K562 (cell line): ENCODE data around the gene TM4SF20. TPM values are rescaled to one million over a fixed set of nuclear protein-coding genes. Genes with fewer than 3 reads are reported as not detected.

Experiments used
- ATAC-seq: fragments of 200-7000 bp; cut with Tn5 transposase; 3 replicates; pipeline ENCODE4 v1.9.1; 2020; ENCODE audit warnings: moderate library complexity
- BruUV-seq: library from RNA; stranded (reverse); fragments of 400-500 nt; replicated peaks from 2 replicates; lab custom pipeline; 2021; lab: Mats Ljungman, UMichigan
- CTCF ChIA-PET: fragments of 300-600 bp; formaldehyde crosslinking; extraction: SDS; loops from one replicate; lab custom pipeline; 2021; ENCODE audit warnings: low intra/inter-chr PET ratio; lab: Yijun Ruan, JAX
- POLR2A ChIA-PET: fragments of 300-600, 350-650 bp; sonication (Branson Sonifier 250); formaldehyde crosslinking; extraction: SDS; loops from one replicate; lab custom pipeline; 2021; ENCODE audit warnings: antibody characterized with exemption, inconsistent platforms; lab: Yijun Ruan, JAX
- DNase-seq, 4 experiments: peaks; one replicate each; pipeline versions ENCODE4 v3.0.0 to v3.0.0-alpha.2; 2011 to 2018; ENCODE audit warnings: low spot score in 3 of 4, mixed read lengths in 3 of 4; ENCODE audit errors: extremely low read depth in 1 of 4
- FAIRE-seq: peaks from 2 replicates; lab custom pipeline; 2011; peaks lifted over from hg19 to GRCh38; lab: Jason Lieb, UNC
- H2AFZ ChIP-seq: 2 replicates; pipeline ENCODE4 v1.6.0; 2011; ENCODE audit warnings: low read depth, low read length, control low read depth, inconsistent platforms
- H3K27ac ChIP-seq: fragments of 200-600 bp; 3 replicates; pipeline ENCODE4 v1.8.0; 2011; ENCODE audit warnings: low read depth, mild to moderate bottlenecking, control low read depth, inconsistent platforms, low read length, moderate library complexity, mixed read lengths; ENCODE audit errors: extremely low read depth
- H3K27me3 ChIP-seq, 2 experiments: fragments of 300-600 bp in 1 of 2; 2 replicates in 1 of 2; 3 replicates in 1 of 2; pipeline versions ENCODE4 v1.6.0 to v1.8.0; 2011; ENCODE audit warnings: inconsistent platforms in 2 of 2, low read length in 2 of 2, mild to moderate bottlenecking in 1 of 2, mixed read lengths in 1 of 2, moderate library complexity in 1 of 2; ENCODE audit not compliant: control insufficient read depth in 2 of 2, insufficient read depth in 2 of 2
- H3K36me3 ChIP-seq: fragments of 300-600 bp; 3 replicates; pipeline ENCODE4 v1.8.0; 2011; ENCODE audit warnings: mild to moderate bottlenecking, low read length, inconsistent platforms; ENCODE audit not compliant: control insufficient read depth, insufficient read depth
- H3K4me1 ChIP-seq, 2 experiments: fragments of 200-600 bp in 1 of 2; replicated peaks in 1 of 2; 2 replicates in 1 of 2; 3 replicates in 1 of 2; pipeline versions ENCODE4 v1.5.1 to v1.8.0; 2011; ENCODE audit warnings: inconsistent platforms in 2 of 2, low read length in 2 of 2, mild to moderate bottlenecking in 1 of 2, mixed read lengths in 1 of 2, moderate library complexity in 1 of 2; ENCODE audit not compliant: control insufficient read depth in 2 of 2, insufficient read depth in 2 of 2
- H3K4me2 ChIP-seq: 2 replicates; pipeline ENCODE4 v1.6.1; 2011; ENCODE audit warnings: low read length, control low read depth, inconsistent platforms, mixed read lengths; ENCODE audit not compliant: insufficient read depth
- H3K4me3 ChIP-seq: fragments of 200-600 bp; sonication (generic), shearing (Covaris generic); 2 replicates; pipeline ENCODE4 v1.5.1; 2016; ENCODE audit warnings: control low read depth, inconsistent platforms
- H3K79me2 ChIP-seq: fragments of 200-600 bp; 3 replicates; pipeline ENCODE4 v1.8.0; 2011; ENCODE audit warnings: low read length, inconsistent platforms; ENCODE audit not compliant: control insufficient read depth, insufficient read depth
- H3K9ac ChIP-seq, 2 experiments: 2 replicates each; pipeline versions ENCODE4 v1.6.0 to v1.6.1; 2011; ENCODE audit warnings: low read depth in 2 of 2, low read length in 2 of 2, control low read depth in 1 of 2, inconsistent platforms in 1 of 2, mild to moderate bottlenecking in 1 of 2, mixed read lengths in 1 of 2; ENCODE audit not compliant: insufficient read depth in 1 of 2
- H3K9me1 ChIP-seq: one replicate; pipeline ENCODE4 v1.6.0; 2011; ENCODE audit warnings: inconsistent platforms, mild to moderate bottlenecking, low read length, moderate library complexity; ENCODE audit not compliant: control insufficient read depth, insufficient read depth
- H3K9me3 ChIP-seq: replicated peaks from 2 replicates; pipeline ENCODE4 v1.5.1; 2011; ENCODE audit warnings: low read depth, low read length, inconsistent platforms; ENCODE audit not compliant: control insufficient read depth, insufficient read depth
- H4K20me1 ChIP-seq: replicated peaks from 2 replicates; pipeline ENCODE4 v1.6.1; 2011; ENCODE audit warnings: low read length, inconsistent platforms, mixed read lengths; ENCODE audit not compliant: control insufficient read depth, insufficient read depth
- AFF1 ChIP-seq, 2 experiments: fragments of 450-650 bp; IDR thresholded peaks; 2 replicates each; pipeline ENCODE4 v1.6.1; 2018; ENCODE audit warnings: mild to moderate bottlenecking in 2 of 2, low read depth in 1 of 2; ENCODE audit not compliant: partially characterized antibody in 2 of 2
- BRD4 ChIP-seq: fragments of 200-600 bp; sonication (generic); IDR thresholded peaks from 2 replicates; pipeline ENCODE4 v1.6.1; 2017; ENCODE audit warnings: inconsistent platforms
- C11orf30 ChIP-seq: fragments of 450-650 bp; IDR thresholded peaks from 2 replicates; pipeline ENCODE4 v1.6.1; 2016; ENCODE audit warnings: low read depth, mild to moderate bottlenecking
- CEBPB ChIP-seq: fragments of 450-650 bp; IDR thresholded peaks from 2 replicates; pipeline ENCODE4 v1.6.1; 2016; ENCODE audit warnings: missing genetic modification characterization, missing compliant biosample characterization
- DPF2 ChIP-seq: fragments of 450-650 bp; IDR thresholded peaks from 2 replicates; pipeline ENCODE4 v1.6.1; 2016
- EP400 ChIP-seq: fragments of 450-650 bp; IDR thresholded peaks from 2 replicates; pipeline ENCODE4 v1.6.1; 2017; ENCODE audit warnings: antibody characterized with exemption, mild to moderate bottlenecking, moderate library complexity
- GABPB1 ChIP-seq: sonication (generic); formaldehyde crosslinking; IDR thresholded peaks from 2 replicates; pipeline ENCODE4 v1.8.0; 2022; ENCODE audit warnings: mild to moderate bottlenecking, missing genetic modification reagents
- GMEB1 ChIP-seq: fragments of 250-450 bp; sonication (Bioruptor Pico); IDR thresholded peaks from 2 replicates; pipeline ENCODE4 v1.4.0; 2020; ENCODE audit warnings: mild to moderate bottlenecking
- HDAC8 ChIP-seq: fragments of 450-650 bp; IDR thresholded peaks from 2 replicates; pipeline ENCODE4 v1.6.1; 2016; ENCODE audit warnings: mild to moderate bottlenecking, missing genetic modification characterization, moderate library complexity, missing compliant biosample characterization
- ID3 ChIP-seq, 2 experiments: fragments of 250-450 bp in 1 of 2; fragments of 450-650 bp in 1 of 2; sonication (Bioruptor Pico) in 1 of 2; IDR thresholded peaks; 2 replicates each; pipeline versions ENCODE4 v1.6.1 to v1.8.0; 2016 to 2021; ENCODE audit warnings: mild to moderate bottlenecking in 2 of 2, moderate library complexity in 2 of 2, missing compliant biosample characterization in 1 of 2, missing genetic modification characterization in 1 of 2
- RBM14 ChIP-seq: fragments of 200-400 bp; formaldehyde crosslinking; IDR thresholded peaks from 2 replicates; pipeline ENCODE4 v1.6.1; 2018; ENCODE audit warnings: low read depth, mild to moderate bottlenecking, low read length, moderate library complexity, borderline replicate concordance; ENCODE audit not compliant: insufficient read depth
- SIN3B ChIP-seq: fragments of 450-650 bp; IDR thresholded peaks from 2 replicates; pipeline ENCODE4 v1.6.1; 2017; ENCODE audit warnings: low read depth, mild to moderate bottlenecking, moderate library complexity
- SMAD4 ChIP-seq: fragments of 250-450 bp; sonication (Bioruptor Pico); conservative IDR thresholded peaks from 2 replicates; pipeline ENCODE4 v1.8.0; 2021; ENCODE audit warnings: inconsistent platforms, mild to moderate bottlenecking, moderate library complexity
- STAT5B ChIP-seq: fragments of 250-450 bp; sonication (Bioruptor Pico); IDR thresholded peaks from 2 replicates; pipeline ENCODE4 v1.8.0; 2021; ENCODE audit warnings: mild to moderate bottlenecking, inconsistent platforms
- ZBED1 ChIP-seq: IDR thresholded peaks from 2 replicates; pipeline ENCODE4 v1.6.1; 2014
- WGBS: fragments of 100-300 bp; shearing (Covaris generic); methylation state at CpG from one replicate; pipeline ENCODE4 v1.1.6; 2016; ENCODE audit warnings: low coverage, mixed read lengths; ENCODE audit not compliant: insufficient coverage; ENCODE audit errors: missing lambda C conversion rate; 5-methylcytosine and 5-hydroxymethylcytosine counted together
- in situ Hi-C: fragments of 300-500 bp; cut with MboI; formaldehyde crosslinking; loops from 4 replicates; pipeline ENCODE4 v1.15.0; 2018; ENCODE audit warnings: inconsistent platforms, mixed read lengths
- intact Hi-C: fragments of 100-400 bp; cut with micrococcal nuclease; formaldehyde crosslinking; loops from 2 replicates; pipeline ENCODE4 v1.14.2; 2022
- polyA plus RNA-seq, 8 experiments: library from polyadenylated mRNA; depleted of rRNA in 4 of 8; stranded (reverse) in 5 of 8; unstranded in 3 of 8; fragments of >200 nt; fragmentation: Nextera tagmentation in 2 of 8; fragmentation: Illumina TruSeq in 1 of 8; extraction: Ambion mirVana in 2 of 8; extraction: Trizol in 1 of 8; gene quantifications; 2 replicates each; pipeline versions ENCODE4 v1.2.1 to v1.2.3, GENCODE V29; 2011 to 2014; ENCODE audit warnings: inconsistent platforms in 1 of 8, missing spikeins in 1 of 8
- total RNA-seq, 7 experiments: library from RNA; depleted of rRNA in 6 of 7; stranded (reverse); fragments of >200 nt in 6 of 7; fragmentation: Illumina TruSeq in 2 of 7; extraction: Trizol in 2 of 7; gene quantifications; 2 replicates each; pipeline versions ENCODE4 v1.2.1 to v1.2.3, GENCODE V29; 2011 to 2021; ENCODE audit warnings: low replicate concordance in 1 of 7

TM4SF20 gene
- total and polyA plus RNA-seq, 9 of the 15 experiments (the other 6 are each of a cell fraction or from before 2014, with no cell fraction given) = not detected

- Histone ChIP-seq H3K9me1 (no peaks in the 10 kb centered on the region), H3K4me1 (no peaks in the 10 kb centered on the region), H3K4me2 (no peak overlapping the region), H2AFZ (no peak overlapping the region), H3K36me3 (peaks cover 25% of the 10 kb centered on the region; the same call in 2 of the 3 replicates), H3K9me3 (no peaks in the 10 kb centered on the region), H3K27ac (no peak overlapping the region), H4K20me1 (no peaks in the 10 kb centered on the region), H3K79me2 (no peaks in the 10 kb centered on the region), H3K27me3 (no peaks in the 10 kb centered on the region), H3K4me3 (no peak overlapping the region), H3K9ac (no peak overlapping the region)
- intact Hi-C loops = no loop called here
- DNase-seq (no peak), ATAC-seq (no peak), FAIRE-seq (no peak)
- no TSS peak for BruUV-seq
- CTCF ChIA-PET = no interaction called here
- POLR2A ChIA-PET = interaction anchor here (1.2 kb wide), 1 partner anchor 21 kb away, joined by 4 read pairs; no protein-coding TSS in a partner anchor
- TF ChIP-seq SIN3B (no peak), GMEB1 (CRISPR knock-in tag) (no peak), AFF1 (IDR thresholded peaks at IDR 0.05; ENCODE audit: low read depth in 1 of 2, partially characterized antibody in 2 of 2) (no peak), RBM14 (no peak), BRD4 (no peak), SMAD4 (CRISPR knock-in tag) (no peak), GABPB1 (CRISPR knock-in tag) (no peak), STAT5B (CRISPR knock-in tag) (no peak), C11orf30 (no peak), ID3 (CRISPR knock-in tag; IDR thresholded peaks at IDR 0.05) (no peak), ID3 (tag; IDR thresholded peaks at IDR 0.05) (no peak), EP400 (no peak), HDAC8 (tag) (no peak), CEBPB (no peak), DPF2 (no peak), ZBED1 (no peak)
- TF ChIP-seq, all 486 proteins: peak for 0
- 64% methylated on average over 2 of the region's 2 CpGs for WGBS
- in situ Hi-C loops = no loop called here
Observed at GRCh38 chr2:227341553-227341952, 37.6 kb downstream of the TM4SF20 start.
